HL-60/S4 treated with retinoic acid at 250 ng/mL for 4 days and 3 days (cell line): ENCODE results near the gene CPSF4L.

Experiments used
- in situ Hi-C: fragments of 300-500 bp; cut with MboI; formaldehyde crosslinking; loops from 2 replicates; pipeline ENCODE4 v1.7.0; 2022; ENCODE audit warnings: low sequenced_read_pairs

Gene CPSF4L

DNA sequence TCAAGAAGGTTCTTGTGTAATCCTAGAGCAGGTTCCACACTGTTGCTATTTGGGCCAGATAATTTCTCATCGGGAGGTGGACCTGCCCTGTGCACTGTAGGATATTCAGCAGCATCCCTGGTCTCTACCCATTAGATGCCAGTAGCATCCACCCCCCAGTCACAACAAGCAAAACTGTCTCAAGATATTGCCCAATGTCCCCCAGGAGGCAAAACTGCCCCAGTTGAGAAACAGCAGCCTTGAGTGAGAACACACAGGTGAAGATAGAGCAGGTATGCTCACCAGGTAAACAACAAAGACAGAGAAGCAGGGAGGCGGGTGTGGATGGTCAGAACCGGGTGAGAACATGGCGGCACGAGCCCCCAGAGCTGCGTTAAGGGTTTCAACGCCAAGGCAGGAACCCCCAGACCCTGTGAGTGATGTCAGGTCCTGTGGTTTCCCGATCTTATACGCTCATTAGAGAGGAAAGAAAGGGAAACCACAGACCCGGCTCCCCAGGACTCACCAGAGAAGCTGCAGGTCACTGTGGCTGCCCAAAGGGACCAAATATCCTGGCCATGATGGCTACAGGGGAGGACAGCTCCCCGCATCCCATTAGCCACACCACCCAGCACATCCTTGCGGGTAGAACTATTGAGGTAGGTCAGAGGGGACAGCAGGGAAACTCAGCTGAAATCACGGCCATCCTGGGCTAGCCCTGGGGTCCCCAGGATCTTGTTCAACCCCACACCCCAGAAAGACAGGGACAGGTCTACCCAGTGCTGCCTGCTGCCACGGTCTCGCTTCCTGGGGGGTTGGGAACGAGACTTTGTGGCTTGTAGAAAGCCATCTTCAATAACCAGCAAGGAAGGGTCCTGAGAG lies 28.9 kb upstream of the CPSF4L start:
- in situ Hi-C loops = no loop called here

- in situ Hi-C loops = no loop called here
Measured at GRCh38 chr17:73289549-73290254, 28.0 kb upstream of the CPSF4L start.

DNA sequence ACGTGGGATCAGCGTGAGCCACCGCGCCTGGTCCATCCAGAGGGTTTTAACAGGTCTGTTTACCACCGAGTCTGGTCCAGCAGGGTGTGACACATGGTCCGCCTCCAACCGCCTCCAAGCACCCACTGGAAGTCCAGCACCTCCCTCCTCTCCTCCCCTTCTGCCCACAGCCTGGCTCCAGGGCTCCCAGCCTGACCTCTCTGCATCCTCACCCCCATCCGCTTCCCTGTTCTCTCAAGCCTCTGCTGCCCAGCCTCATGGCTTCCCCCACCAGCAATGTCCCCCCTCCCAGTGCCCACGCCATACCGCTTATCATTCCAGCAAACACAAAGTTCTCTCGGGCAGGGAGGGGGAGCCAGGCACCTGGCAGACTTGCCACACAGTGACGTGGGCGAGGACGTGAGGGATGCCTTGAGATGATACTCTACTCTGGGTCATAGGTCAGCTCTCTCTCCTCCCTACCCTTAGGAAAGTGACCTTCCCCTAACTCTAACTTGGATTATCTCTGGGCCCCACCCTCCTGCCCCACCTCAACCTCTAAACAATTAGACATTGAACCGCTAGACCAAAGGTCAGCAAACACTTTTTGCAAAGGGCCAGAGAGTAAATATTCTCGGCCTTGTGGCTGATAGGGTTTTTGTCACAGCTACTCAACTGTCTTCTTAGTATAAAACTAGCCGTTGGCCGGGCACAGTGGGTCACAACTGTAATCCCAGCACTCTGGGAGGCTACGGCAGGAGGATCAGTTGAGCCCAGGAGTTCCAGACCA lies 27.0 kb upstream of the CPSF4L start:
- in situ Hi-C loops = no loop called here

- in situ Hi-C loops = no loop called here
Measured at GRCh38 chr17:73286863-73287296, 25.2 kb upstream of the CPSF4L start.

- in situ Hi-C loops = no loop called here
Measured at GRCh38 chr17:73285916-73286862, 24.5 kb upstream of the CPSF4L start.

GRCh38 chr17:73285603-73285908 lies 23.9 kb upstream of the CPSF4L start:
- in situ Hi-C loops = no loop called here

DNA sequence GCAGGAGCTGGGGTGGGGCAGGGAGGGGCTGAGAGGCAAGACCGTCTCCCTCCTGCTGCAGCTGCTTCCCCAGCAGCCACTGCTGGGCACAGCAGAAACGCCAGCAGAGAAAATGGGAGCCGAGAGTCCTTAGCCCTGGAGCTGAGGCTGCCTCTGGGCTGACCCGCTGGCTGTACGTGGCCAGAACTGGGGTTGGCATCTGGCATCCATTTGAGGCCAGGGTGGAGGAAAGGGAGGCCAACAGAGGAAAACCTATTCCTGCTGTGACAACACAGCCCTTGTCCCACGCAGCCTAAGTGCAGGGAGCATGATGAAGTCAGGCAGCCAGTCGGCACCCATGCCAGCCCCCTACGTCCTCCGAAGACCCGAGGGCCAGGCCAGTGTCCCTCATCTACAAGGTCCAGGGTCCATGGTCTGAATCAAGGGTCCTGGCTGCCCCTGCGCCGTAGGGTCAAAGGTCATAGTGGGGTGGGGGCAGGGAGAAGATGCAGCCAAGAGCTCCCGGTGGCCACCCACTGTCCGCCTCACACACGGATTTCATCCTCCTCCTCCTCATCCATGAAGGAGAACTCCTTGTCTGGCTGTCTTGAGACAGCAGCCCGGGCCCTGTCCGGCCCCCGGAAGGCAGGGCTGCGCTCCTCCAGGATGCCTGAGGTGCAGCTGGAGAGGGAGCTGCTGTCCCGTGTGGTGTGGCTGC lies 23.4 kb upstream of the CPSF4L start:
- in situ Hi-C loops = no loop called here

GRCh38 chr17:73284354-73284753 lies 22.7 kb upstream of the CPSF4L start:
- in situ Hi-C loops = no loop called here

DNA sequence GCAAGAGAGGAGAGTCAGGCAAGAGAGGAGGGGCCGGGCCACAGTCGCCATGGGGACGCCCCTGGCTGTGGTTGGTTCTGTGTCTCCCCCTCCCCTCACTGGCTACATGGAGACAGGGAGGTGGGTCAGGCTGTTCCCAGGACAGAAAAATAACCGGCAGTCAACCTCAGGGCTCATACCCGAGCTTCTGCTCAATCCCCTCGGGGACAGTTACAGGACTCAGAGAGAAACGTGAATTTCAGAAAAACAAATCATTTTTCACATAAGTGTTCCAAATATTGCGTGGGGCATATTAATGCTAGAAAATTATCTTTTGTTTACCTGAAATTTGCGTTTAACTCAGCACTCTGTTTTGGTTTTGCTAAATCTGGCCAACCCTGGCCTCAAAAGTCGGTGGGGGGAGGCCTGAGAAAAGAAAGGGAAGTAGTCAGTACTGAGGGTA lies 22.2 kb upstream of the CPSF4L start:
- in situ Hi-C loops = no loop called here

- in situ Hi-C loops = no loop called here
Measured at GRCh38 chr17:73283250-73283649, 21.6 kb upstream of the CPSF4L start.

GRCh38 chr17:73282629-73283028 lies 20.9 kb upstream of the CPSF4L start:
- in situ Hi-C loops = no loop called here

GRCh38 chr17:73281928-73282327 lies 20.2 kb upstream of the CPSF4L start:
- in situ Hi-C loops = no loop called here

DNA sequence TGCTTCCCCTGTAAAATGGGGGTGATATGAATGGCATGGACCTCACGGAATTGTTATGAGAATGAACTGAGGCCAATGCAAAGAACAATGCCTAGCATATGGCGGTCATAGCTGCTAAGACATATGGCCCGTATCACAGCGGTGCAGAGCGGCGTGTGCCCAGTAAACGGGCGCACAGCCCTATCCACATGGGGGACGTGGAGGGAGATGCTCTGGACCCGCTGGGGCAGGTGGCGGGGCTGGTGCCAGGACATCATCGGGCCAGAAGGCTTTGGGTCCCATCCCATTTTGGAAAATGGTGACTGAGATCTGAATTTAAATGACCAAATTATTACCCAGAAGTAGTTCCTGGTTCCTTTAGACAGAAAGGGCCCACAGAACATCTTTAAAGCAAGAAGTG lies 18.5 kb upstream of the CPSF4L start:
- in situ Hi-C loops = no loop called here

GRCh38 chr17:73279704-73280103 lies 18.0 kb upstream of the CPSF4L start:
- in situ Hi-C loops = no loop called here

- in situ Hi-C loops = no loop called here
Measured at GRCh38 chr17:73278465-73279453, 17.1 kb upstream of the CPSF4L start.

DNA sequence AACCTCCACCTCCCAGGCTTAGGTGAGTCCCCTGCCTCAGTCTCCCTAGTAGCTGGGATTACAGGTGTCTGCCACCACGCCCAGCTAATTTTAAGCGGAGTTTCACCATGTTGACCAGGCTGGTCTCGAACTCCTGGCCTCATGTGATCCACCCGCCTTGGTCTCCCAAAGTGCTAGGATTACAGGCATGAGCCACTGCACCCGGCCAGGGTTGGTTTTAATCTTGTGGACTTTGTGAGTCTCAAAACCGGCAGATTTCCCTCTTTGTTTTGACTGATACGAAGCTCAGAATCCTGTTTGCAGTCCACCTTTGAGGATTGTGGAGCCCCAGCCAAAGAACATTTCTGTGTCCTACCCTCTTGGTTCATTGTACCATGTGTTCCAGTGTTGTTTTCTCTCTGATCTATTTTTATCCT lies 16.4 kb upstream of the CPSF4L start:
- in situ Hi-C loops = no loop called here

DNA sequence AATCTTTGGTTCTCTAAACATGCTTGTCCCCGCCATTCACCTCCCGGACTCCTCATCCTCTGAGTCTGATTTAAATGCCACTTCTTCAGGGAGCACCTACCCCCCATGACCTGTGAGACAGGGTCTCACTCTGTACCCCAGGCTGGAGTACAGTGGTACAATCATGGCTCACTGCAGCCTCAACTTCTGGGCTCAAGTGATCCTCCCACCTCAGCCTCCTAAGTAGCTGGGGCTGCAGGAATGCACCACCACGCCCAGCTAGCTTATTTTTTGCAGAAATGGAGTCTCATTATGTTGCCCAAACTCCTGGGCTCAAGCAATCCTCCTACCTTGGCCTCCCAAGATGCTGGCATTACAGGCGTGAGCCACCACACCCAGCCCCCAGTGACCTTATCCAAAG lies 12.8 kb upstream of the CPSF4L start:
- in situ Hi-C loops = loop anchor here (25.0 kb wide), 1 partner anchor 913 kb away; no protein-coding TSS in a partner anchor

DNA sequence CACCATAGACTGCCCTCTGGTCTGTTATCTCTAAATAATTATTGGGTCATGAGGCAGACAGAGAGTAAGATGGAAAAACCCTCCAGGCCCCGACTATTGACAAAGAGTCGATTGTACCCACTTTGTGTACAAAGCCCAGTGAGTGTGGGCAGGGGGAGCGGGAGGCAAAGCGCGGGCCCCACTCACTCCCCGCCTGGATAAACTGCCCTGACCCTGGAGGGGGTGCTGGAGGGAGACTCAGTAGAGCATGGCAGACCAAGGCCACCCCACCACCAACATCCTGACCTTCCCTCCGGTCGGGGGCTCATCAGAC lies 11.2 kb upstream of the CPSF4L start:
- in situ Hi-C loops = loop anchor here (25.0 kb wide), 1 partner anchor 914 kb away; no protein-coding TSS in a partner anchor

DNA sequence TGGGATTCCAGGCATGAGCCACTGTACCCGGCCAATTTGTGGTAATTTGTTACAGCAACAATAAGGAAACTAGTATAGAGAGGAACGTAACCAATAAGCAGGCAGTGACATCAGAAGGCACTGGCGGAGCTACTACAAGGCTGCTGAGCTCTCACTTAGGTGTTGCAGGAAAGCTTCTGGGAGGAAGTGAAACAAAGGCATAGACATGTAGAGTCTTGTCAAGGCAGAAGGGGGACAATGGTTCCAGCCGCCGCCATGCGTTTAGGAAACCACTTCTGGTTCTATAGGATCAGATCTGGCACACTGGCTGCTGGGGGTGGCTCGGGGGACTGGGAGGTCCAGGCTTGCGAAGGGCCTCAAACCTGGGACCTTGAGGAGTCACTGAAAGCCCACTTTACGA lies 9.4 kb upstream of the CPSF4L start:
- in situ Hi-C loops = loop anchor here (25.0 kb wide), 1 partner anchor 916 kb away; no protein-coding TSS in a partner anchor
